Subcutaneous adipose tissue (tissue), 4 donors: ENCODE measurements around the gene PIK3R2. TPM values are rescaled to one million over a fixed set of nuclear protein-coding genes. Genes with fewer than 3 reads are reported as not detected.

Experiments used
- total RNA-seq, 4 donors: library from RNA; depleted of rRNA; stranded (reverse); fragments of >200 nt; gene quantifications; one replicate each; pipeline ENCODE4 v1.1.0, GENCODE V29; 2016
- TF ChIP-seq, protein P1 (sequence below): fragments of 450-650 bp; IDR thresholded peaks from one replicate; pipeline ENCODE4 v1.5.1; 2016; ENCODE audit warnings: low read depth, mild to moderate bottlenecking, control low read depth, antibody characterized with exemption, moderate library complexity

The PIK3R2 gene
- total RNA-seq, 4 donors from 2014 or later = 4.7 to 10.0 (median 7.0) TPM

DNA sequence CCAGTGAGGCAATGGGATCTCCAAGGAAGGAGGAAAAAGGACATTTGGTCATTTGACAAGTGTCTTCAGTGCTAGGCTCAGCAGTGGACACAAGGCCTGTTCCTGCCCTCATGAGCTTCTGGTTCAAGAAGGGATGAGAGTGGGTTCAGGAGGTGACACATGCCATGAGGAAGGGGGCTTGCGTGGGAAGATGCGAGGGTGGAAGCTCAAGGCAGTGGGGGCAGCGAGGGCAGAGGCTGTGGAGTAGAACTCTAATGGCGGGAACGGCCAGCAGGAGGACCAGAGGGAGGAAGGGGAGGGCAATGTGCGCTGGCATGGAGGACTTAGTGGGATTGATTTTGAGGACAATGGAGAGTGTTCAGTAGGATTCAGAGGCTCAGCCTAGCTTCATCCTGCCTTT, 3.3 kb downstream of the PIK3R2 start:
- TF ChIP-seq, protein P1, sequence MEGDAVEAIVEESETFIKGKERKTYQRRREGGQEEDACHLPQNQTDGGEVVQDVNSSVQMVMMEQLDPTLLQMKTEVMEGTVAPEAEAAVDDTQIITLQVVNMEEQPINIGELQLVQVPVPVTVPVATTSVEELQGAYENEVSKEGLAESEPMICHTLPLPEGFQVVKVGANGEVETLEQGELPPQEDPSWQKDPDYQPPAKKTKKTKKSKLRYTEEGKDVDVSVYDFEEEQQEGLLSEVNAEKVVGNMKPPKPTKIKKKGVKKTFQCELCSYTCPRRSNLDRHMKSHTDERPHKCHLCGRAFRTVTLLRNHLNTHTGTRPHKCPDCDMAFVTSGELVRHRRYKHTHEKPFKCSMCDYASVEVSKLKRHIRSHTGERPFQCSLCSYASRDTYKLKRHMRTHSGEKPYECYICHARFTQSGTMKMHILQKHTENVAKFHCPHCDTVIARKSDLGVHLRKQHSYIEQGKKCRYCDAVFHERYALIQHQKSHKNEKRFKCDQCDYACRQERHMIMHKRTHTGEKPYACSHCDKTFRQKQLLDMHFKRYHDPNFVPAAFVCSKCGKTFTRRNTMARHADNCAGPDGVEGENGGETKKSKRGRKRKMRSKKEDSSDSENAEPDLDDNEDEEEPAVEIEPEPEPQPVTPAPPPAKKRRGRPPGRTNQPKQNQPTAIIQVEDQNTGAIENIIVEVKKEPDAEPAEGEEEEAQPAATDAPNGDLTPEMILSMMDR = no peak

DNA sequence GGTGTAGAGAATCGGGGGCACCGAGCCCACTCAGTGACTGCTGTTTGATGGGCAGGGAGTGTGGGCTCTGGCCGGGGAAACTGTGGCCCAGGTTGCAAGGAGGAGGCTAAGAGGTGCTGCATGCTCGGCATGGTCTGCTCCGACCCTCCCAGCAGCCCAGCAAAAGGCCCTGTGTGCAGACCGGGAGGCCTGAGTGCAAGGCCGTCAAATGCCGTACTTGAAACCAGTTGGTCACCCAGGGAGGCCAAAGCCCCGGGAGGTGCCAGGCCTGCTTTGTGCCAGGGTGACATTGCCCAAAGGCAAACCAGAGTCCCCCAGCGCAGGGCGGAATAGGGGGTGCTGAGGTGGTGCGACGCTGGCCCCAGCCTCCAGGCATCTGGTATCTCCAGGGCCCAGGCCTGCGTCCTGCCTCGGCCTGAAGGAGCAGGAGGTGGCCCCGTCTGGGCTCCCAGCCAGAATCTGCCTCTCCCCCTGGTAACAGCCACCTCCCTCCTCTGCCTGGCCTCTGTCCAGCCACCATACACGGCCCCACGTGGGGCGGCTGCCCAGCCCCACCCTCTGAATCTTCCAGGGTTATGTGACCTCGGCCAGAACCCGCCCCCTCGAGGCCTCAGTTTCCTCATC, 4.0 kb downstream of the PIK3R2 start:
- TF ChIP-seq, protein P1 = no peak

DNA sequence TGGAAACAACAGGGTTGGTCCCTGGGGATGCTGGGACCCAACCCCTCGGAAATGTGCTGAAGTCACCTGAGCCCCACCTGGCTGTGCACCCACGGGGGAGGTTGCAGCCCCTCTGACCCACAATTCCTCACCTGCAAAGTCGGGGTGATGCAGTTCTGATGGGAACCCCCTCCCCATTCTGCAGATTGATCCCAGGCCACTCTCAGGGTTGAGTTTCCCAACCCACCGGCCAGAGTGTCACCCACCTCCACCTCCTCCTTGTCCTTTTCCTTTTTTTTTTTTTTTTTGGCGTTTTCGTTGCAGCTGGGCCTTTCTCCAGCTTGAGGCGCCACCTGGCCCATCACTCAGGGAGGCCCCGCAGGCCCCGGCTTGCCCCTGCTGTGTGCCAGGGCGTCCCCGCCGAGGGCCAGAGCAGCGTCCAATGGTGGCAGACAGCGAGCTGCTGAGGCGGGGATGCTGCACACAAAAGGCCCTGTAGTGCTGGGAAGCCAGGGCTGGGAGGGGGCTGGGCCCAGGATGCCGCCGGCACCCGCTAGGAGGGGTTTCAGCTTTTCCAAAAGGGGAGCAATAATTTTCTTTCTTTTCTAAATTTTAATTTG, 4.6 kb downstream of the PIK3R2 start:
- TF ChIP-seq, protein P1 = no peak

DNA sequence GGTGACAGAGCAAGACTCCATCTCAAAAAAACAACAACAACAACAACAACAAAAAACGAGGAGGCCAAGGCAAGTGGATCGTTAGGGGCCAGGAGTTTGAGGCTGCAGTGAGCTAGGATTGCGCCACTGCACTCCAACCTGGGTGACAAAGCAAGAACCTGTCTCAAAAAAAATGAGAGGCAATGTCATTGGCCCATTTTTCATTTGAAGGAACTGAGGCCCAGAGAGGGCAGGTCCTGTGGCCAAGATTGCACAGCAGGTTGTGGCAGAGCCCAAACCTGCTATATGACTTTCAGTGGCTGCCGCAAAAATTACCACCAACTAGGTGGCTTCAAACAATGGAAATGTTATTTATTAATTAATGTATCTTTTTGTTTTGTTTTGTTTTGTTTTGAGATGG, 5.5 kb downstream of the PIK3R2 start:
- TF ChIP-seq, protein P1 = no peak

DNA sequence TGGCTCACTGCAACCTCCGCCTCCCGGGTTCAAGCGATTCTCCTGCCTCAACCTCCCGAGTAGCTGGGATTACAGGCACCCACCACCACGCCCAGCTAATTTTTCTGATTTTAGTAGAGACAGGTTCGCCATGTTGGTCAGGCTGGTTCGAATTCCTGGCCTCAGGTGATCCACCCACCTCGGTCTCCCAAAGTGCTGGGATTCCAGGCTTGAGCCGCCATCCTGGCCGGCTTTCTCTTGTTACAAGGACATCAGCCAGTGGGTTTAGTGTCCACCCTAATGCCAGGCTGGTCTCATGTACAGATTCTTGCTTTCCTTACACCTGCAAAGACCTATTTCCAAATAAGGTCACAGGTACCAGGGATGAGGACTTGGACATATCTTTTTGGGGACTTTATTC, 6.8 kb downstream of the PIK3R2 start:
- TF ChIP-seq, protein P1 = no peak

DNA sequence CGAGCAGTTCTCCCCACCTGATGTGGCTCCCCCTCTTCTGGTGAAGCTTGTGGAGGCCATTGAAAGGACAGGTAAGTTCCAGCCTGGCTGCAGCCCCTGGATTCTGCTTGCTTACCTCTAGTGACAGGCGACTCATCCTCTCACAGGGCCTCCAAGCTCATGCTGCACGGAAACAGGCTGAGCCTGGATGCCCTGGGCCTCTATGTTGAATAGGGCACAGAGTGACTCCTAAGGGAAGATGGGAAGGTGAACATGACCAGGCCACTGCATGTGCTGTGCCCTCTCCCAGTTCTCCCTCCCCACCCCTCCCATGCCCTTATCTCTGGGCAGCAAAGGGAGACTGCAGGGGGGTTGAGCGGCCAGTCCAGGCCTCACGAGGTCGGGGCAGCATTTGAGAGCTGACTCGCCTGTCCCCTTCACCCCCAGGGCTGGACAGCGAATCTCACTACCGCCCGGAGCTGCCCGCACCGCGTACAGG, 7.6 kb downstream of the PIK3R2 start:
- TF ChIP-seq, protein P1 = no peak

DNA sequence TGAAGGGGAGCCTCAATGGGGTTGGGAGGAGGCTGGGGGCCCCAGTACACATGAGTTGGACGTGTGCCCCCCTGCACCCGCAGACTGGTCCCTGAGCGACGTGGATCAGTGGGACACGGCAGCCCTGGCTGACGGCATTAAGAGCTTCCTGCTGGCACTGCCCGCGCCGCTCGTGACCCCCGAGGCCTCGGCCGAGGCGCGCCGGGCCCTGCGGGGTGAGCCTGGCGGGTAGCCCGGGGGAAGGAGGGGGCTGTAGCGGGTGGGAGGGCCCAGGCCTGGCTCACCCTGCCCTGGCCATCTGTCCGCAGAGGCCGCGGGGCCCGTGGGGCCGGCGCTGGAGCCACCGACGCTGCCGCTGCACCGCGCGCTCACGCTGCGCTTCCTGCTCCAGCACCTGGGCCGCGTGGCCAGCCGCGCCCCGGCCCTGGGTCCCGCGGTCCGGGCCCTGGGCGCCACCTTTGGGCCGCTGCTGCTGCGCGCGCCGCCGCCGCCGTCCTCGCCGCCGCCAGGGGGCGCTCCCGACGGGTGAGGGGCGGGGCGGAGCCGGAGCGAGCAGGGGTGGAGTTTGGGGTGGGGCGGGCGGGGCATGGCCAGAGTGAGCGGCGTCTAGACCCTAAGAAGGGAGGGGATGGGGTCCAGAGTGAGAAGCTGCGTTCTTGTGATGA, 8.1 kb downstream of the PIK3R2 start:
- TF ChIP-seq, protein P1 = no peak
